AG04450 (cell line): ENCODE results near the gene ERCC2. TPM values are rescaled to one million over a fixed set of nuclear protein-coding genes. Genes with fewer than 3 reads are reported as not detected.
"Not testable (repeated sequence)": the region's sequence is repeated elsewhere in the genome, so short reads cannot be mapped to it uniquely, and the experiment has no call there.

Source experiments
- CTCF ChIA-PET: fragments of 300-600, 350-600 bp; formaldehyde crosslinking; extraction: SDS; loops from one replicate; lab custom pipeline; 2022; ENCODE audit warnings: antibody characterized with exemption, inconsistent platforms; lab: Charles Lee
- POLR2A ChIA-PET: fragments of 350-600 bp; formaldehyde crosslinking; extraction: SDS; loops from one replicate; lab custom pipeline; 2021; ENCODE audit warnings: antibody characterized with exemption, inconsistent platforms; lab: Yijun Ruan, JAX
- DNase-seq: peaks from one replicate; pipeline ENCODE4 v3.0.0-alpha.2; 2011; ENCODE audit warnings: low read depth, low spot score
- H3K27ac ChIP-seq: one replicate; pipeline ENCODE4 v1.5.1; 2012; ENCODE audit warnings: low read depth, low read length, control low read depth
- H3K27me3 ChIP-seq: one replicate; pipeline ENCODE4 v1.6.0; 2012; ENCODE audit warnings: low read length; ENCODE audit not compliant: control insufficient read depth, insufficient read depth
- H3K4me3 ChIP-seq: 2 replicates; pipeline ENCODE4 v1.5.1; 2011; ENCODE audit warnings: mild to moderate bottlenecking, low read depth, low read length, control low read depth
- H3K9me3 ChIP-seq: 2 replicates; pipeline ENCODE4 v1.5.1; 2012; ENCODE audit warnings: low read length; ENCODE audit not compliant: control insufficient read depth, insufficient read depth
- polyA plus RNA-seq: library from polyadenylated mRNA; depleted of rRNA; stranded (reverse); fragments of >200 nt; gene quantifications from 2 replicates; pipeline ENCODE4 v1.2.3, GENCODE V29; 2011
- TF ChIP-seq, protein P1 (sequence below): IDR thresholded peaks from 2 replicates; pipeline ENCODE4 v1.5.1; 2011; ENCODE audit warnings: low read depth, low read length, control low read depth, inconsistent platforms

Gene ERCC2
- polyA plus RNA-seq, 1 experiment: 51.4 TPM

DNA sequence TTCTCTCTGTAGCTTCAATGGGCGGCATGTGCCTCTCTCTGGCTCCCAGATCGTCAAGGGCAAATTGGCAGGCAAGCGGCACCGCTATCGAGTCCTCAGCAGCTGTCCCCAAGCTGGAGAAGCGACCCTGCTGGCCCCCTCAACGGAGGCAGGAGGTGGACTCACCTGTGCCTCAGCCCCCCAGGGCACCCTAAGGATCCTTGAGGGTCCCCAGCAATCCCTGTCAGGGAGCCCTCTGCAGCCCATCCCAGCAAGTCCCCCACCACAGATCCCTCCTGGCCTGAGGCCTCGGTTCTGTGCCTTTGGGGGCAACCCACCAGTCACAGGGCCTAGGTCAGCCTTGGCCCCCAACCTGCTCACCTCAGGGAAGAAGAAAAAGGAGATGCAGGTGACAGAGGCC lies 37.7 kb upstream of the ERCC2 start:
- ChIA-PET CTCF (no interaction called here), POLR2A (no interaction called here)
- Histone ChIP-seq H3K4me3 (no peak overlapping the region), H3K27me3 (no peaks in the 10 kb centered on the region), H3K9me3 (no peaks in the 10 kb centered on the region; the same call in 1 of the 2 replicates), H3K27ac (no peak overlapping the region)
- DNase-seq: no peak
- TF ChIP-seq, protein P1, sequence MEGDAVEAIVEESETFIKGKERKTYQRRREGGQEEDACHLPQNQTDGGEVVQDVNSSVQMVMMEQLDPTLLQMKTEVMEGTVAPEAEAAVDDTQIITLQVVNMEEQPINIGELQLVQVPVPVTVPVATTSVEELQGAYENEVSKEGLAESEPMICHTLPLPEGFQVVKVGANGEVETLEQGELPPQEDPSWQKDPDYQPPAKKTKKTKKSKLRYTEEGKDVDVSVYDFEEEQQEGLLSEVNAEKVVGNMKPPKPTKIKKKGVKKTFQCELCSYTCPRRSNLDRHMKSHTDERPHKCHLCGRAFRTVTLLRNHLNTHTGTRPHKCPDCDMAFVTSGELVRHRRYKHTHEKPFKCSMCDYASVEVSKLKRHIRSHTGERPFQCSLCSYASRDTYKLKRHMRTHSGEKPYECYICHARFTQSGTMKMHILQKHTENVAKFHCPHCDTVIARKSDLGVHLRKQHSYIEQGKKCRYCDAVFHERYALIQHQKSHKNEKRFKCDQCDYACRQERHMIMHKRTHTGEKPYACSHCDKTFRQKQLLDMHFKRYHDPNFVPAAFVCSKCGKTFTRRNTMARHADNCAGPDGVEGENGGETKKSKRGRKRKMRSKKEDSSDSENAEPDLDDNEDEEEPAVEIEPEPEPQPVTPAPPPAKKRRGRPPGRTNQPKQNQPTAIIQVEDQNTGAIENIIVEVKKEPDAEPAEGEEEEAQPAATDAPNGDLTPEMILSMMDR: no peak

GRCh38 chr19:45407585-45407984 lies 37.2 kb upstream of the ERCC2 start:
- peak overlapping the region; percentile 86 for H3K4me3 ChIP-seq
- DNase-seq, H3K27me3 ChIP-seq, CTCF ChIA-PET, H3K27ac ChIP-seq, H3K9me3 ChIP-seq: not testable (repeated sequence)
- POLR2A ChIA-PET: interaction anchor here (0.6 to 1.3 kb wide), 2 partner anchors 9 to 79 kb away, joined by 3 to 4 read pairs; no protein-coding TSS in a partner anchor

- CTCF ChIA-PET: no interaction called here
- TF ChIP-seq, protein P1: no peak
- DNase-seq: no peak
- H3K4me3 ChIP-seq: peak overlapping the region; percentile 86
- H3K27ac ChIP-seq: no peak overlapping the region
- POLR2A ChIA-PET: interaction anchor here (0.6 to 1.3 kb wide), 2 partner anchors 9 to 80 kb away, joined by 3 to 4 read pairs; no protein-coding TSS in a partner anchor
- no peaks in the 10 kb centered on the region; the same call in 1 of the 2 replicates for H3K9me3 ChIP-seq
- H3K27me3 ChIP-seq: no peaks in the 10 kb centered on the region
Observed at GRCh38 chr19:45407091-45407375, 36.7 kb upstream of the ERCC2 start.

GRCh38 chr19:45406226-45407090 lies 36.1 kb upstream of the ERCC2 start, which contains the start of gene POLR1G:
TSS of gene POLR1G (plus strand) at chr19:45406644. CDS start at chr19:45406697, 53 bp downstream.
- ChIA-PET CTCF (no interaction called here), POLR2A (interaction anchor here (1.0 to 1.3 kb wide), 3 partner anchors 8 to 17 kb away, joined by 3 to 9 read pairs (median 3); partner anchors contain the start of gene ERCC1)
- H3K27ac ChIP-seq: peak within 1 kb of the TSS; percentile 89
- TF ChIP-seq, protein P1: no peak
- no peak for DNase-seq
- H3K4me3 ChIP-seq: peak within 1 kb of the TSS; percentile 86
- H3K27me3 ChIP-seq: no peaks in the 10 kb centered on the region
- H3K9me3 ChIP-seq: no peaks in the 10 kb centered on the region; the same call in 1 of the 2 replicates

- TF ChIP-seq, protein P1: no peak
- Histone ChIP-seq H3K4me3 (peak overlapping the region; percentile 86), H3K27ac (peak overlapping the region; percentile 89), H3K27me3 (no peaks in the 10 kb centered on the region), H3K9me3 (no peaks in the 10 kb centered on the region; the same call in 1 of the 2 replicates)
- ChIA-PET POLR2A (interaction anchor here (1.0 kb wide), 2 partner anchors 10 to 18 kb away, joined by 3 to 9 read pairs; partner anchors contain the start of gene ERCC1), CTCF (no interaction called here)
- no peak for DNase-seq
Observed at GRCh38 chr19:45405435-45406225, 35.3 kb upstream of the ERCC2 start.
